ENCODE measurements around the gene ARL6IP4. TPM values are rescaled to one million over a fixed set of nuclear protein-coding genes. Genes with fewer than 3 reads are reported as not detected.

ARL6IP4 gene
- total RNA-seq, 1 donor from 2014 or later, result 83.8 TPM

GRCh38 chr12:122995503-122996187 is 15.2 kb downstream of the ARL6IP4 start:
- Histone ChIP-seq H3K36me3 (no peaks in the 10 kb centered on the region), H3K9me3 (ENCODE audit: low read depth) (no peaks in the 10 kb centered on the region), H2AFZ (replicated peaks) (no peak overlapping the region), H3K9ac (no peak overlapping the region), H3K79me2 (ENCODE audit: low read depth) (no peaks in the 10 kb centered on the region), H3K27me3 (no peaks in the 10 kb centered on the region), H3K4me2 (no peak overlapping the region), H3K4me3 (no peak overlapping the region), H3K27ac (no peak overlapping the region), H3F3A (ENCODE audit: low read depth) (no peaks in the 10 kb centered on the region), H4K20me1 (ENCODE audit: low read depth) (no peaks in the 10 kb centered on the region), H3K4me1 (peaks cover 8% of the 10 kb centered on the region)
- Mint-ChIP-seq H3K4me1 (peaks cover 3% of the 10 kb centered on the region), H3K27me3 (ENCODE audit: insufficient read depth, low read depth) (no peaks in the 10 kb centered on the region), H3K9me3 (no peaks in the 10 kb centered on the region), H3K27ac (no peak overlapping the region), H3K4me3 (no peak overlapping the region), H3K36me3 (no peaks in the 10 kb centered on the region)
- TF ChIP-seq CTCF (IDR thresholded peaks at IDR 0.05) (no peak), EZH2phosphoT487 (IDR thresholded peaks at IDR 0.05) (no peak), EZH2 (IDR thresholded peaks at IDR 0.05) (no peak)
- no peak for DNase-seq (ENCODE audit: low spot score)

- no peaks in the 10 kb centered on the region for H3K36me3 Mint-ChIP-seq
- no peaks in the 10 kb centered on the region for H3K9me3 ChIP-seq (ENCODE audit: low read depth)
Measured at GRCh38 chr12:122996188-122996601, 15.7 kb downstream of the ARL6IP4 start.

GRCh38 chr12:122996621-122997342 is 16.3 kb downstream of the ARL6IP4 start:
- H4K20me1 ChIP-seq (ENCODE audit: low read depth), result no peaks in the 10 kb centered on the region
- no peak for TF ChIP-seq EZH2phosphoT487 (IDR thresholded peaks at IDR 0.05)
- no peak for TF ChIP-seq CTCF (IDR thresholded peaks at IDR 0.05)
- no peak for TF ChIP-seq EZH2 (IDR thresholded peaks at IDR 0.05)
- Mint-ChIP-seq H3K9me3 (no peaks in the 10 kb centered on the region), H3K36me3 (no peaks in the 10 kb centered on the region), H3K4me3 (no peak overlapping the region), H3K27me3 (ENCODE audit: insufficient read depth, low read depth) (peaks cover 2% of the 10 kb centered on the region), H3K27ac (no peak overlapping the region), H3K4me1 (peaks cover 3% of the 10 kb centered on the region)
- H3K9me3 ChIP-seq (ENCODE audit: low read depth), result no peaks in the 10 kb centered on the region
- no peak overlapping the region for H3K4me3 ChIP-seq
- H3K79me2 ChIP-seq (ENCODE audit: low read depth), result no peaks in the 10 kb centered on the region
- no peaks in the 10 kb centered on the region for H3K27me3 ChIP-seq
- no peak for DNase-seq (ENCODE audit: low spot score)
- no peak overlapping the region for H3K9ac ChIP-seq
- H3K27ac ChIP-seq, result no peak overlapping the region
- H3K4me2 ChIP-seq, result no peak overlapping the region
- H2AFZ ChIP-seq (replicated peaks), result no peak overlapping the region
- H3K4me1 ChIP-seq, result peaks cover 8% of the 10 kb centered on the region
- H3K36me3 ChIP-seq, result no peaks in the 10 kb centered on the region
- H3F3A ChIP-seq (ENCODE audit: low read depth), result no peaks in the 10 kb centered on the region

More at GRCh38 chr12:122996188-122996601, 15.7 kb downstream of the ARL6IP4 start:
- Histone ChIP-seq H3K36me3 (no peaks in the 10 kb centered on the region), H3K9ac (no peak overlapping the region), H3F3A (ENCODE audit: low read depth) (no peaks in the 10 kb centered on the region), H4K20me1 (ENCODE audit: low read depth) (no peaks in the 10 kb centered on the region), H3K79me2 (ENCODE audit: low read depth) (no peaks in the 10 kb centered on the region), H3K27ac (no peak overlapping the region), H3K4me1 (peaks cover 8% of the 10 kb centered on the region), H3K4me2 (no peak overlapping the region), H2AFZ (replicated peaks) (no peak overlapping the region), H3K27me3 (no peaks in the 10 kb centered on the region), H3K4me3 (no peak overlapping the region)
- DNase-seq (ENCODE audit: low spot score), result no peak
- H3K9me3 Mint-ChIP-seq, result no peaks in the 10 kb centered on the region
- H3K4me3 Mint-ChIP-seq, result no peak overlapping the region
- H3K27ac Mint-ChIP-seq, result no peak overlapping the region
- H3K27me3 Mint-ChIP-seq (ENCODE audit: insufficient read depth, low read depth), result peaks cover 2% of the 10 kb centered on the region
- peaks cover 3% of the 10 kb centered on the region for H3K4me1 Mint-ChIP-seq
- no peak for TF ChIP-seq CTCF (IDR thresholded peaks at IDR 0.05)
- TF ChIP-seq EZH2 (IDR thresholded peaks at IDR 0.05), result no peak
- TF ChIP-seq EZH2phosphoT487 (IDR thresholded peaks at IDR 0.05), result no peak

Measured in neural progenitor cell (in vitro differentiated cells).